Endothelial cell of umbilical vein (primary cell): ENCODE results near the gene AKNA. TPM values are rescaled to one million over a fixed set of nuclear protein-coding genes. Genes with fewer than 3 reads are reported as not detected.

ENCODE experiments used
- BruUV-seq: library from RNA; stranded (reverse); fragments of 400-500 nt; replicated peaks from 2 replicates; lab custom pipeline; 2021; lab: Mats Ljungman, UMichigan
- CTCF ChIA-PET: fragments of 300-600, 350-600 bp; sonication (Branson Sonifier 250); formaldehyde crosslinking; loops from one replicate; lab custom pipeline; 2021; ENCODE audit warnings: antibody characterized with exemption, inconsistent platforms; lab: Charles Lee
- POLR2A ChIA-PET: fragments of 300-600, 350-600 bp; sonication (Branson Sonifier 250); formaldehyde crosslinking; loops from one replicate; lab custom pipeline; 2021; ENCODE audit warnings: antibody characterized with exemption, inconsistent platforms; lab: Charles Lee
- DNase-seq: peaks from one replicate; pipeline ENCODE4 v3.0.0-alpha.2; 2011; ENCODE audit warnings: low read depth, low spot score
- FAIRE-seq: peaks from 2 replicates; lab custom pipeline; 2011; peaks lifted over from hg19 to GRCh38; lab: Jason Lieb, UNC
- H2AFZ ChIP-seq: 2 replicates; pipeline ENCODE4 v1.6.0; 2012; ENCODE audit warnings: low read depth, low read length, control low read depth, inconsistent platforms
- H3K27ac ChIP-seq: 2 replicates; pipeline ENCODE4 v1.5.1; 2011; ENCODE audit warnings: low read depth, mild to moderate bottlenecking, control low read depth, low read length, moderate library complexity; ENCODE audit not compliant: insufficient read depth
- H3K27me3 ChIP-seq, 2 experiments: 2 replicates each; pipeline versions ENCODE4 v1.6.0 to v1.6.1; 2011; ENCODE audit warnings: low read length in 2 of 2, mixed read lengths in 1 of 2; ENCODE audit not compliant: control insufficient read depth in 2 of 2, insufficient read depth in 2 of 2
- H3K36me3 ChIP-seq, 2 experiments: 2 replicates in 1 of 2; 3 replicates in 1 of 2; pipeline ENCODE4 v1.5.1; 2011; ENCODE audit warnings: low read length in 2 of 2, mild to moderate bottlenecking in 1 of 2, moderate library complexity in 1 of 2; ENCODE audit not compliant: control insufficient read depth in 2 of 2, insufficient read depth in 2 of 2; ENCODE audit errors: extremely low read depth in 1 of 2
- H3K4me1 ChIP-seq: 3 replicates; pipeline ENCODE4 v1.5.1; 2011; ENCODE audit warnings: mild to moderate bottlenecking, low read length; ENCODE audit not compliant: control insufficient read depth, insufficient read depth; ENCODE audit errors: extremely low read depth
- H3K4me2 ChIP-seq: 2 replicates; pipeline ENCODE4 v1.6.1; 2011; ENCODE audit warnings: low read length, control low read depth, mixed read lengths; ENCODE audit not compliant: insufficient read depth
- H3K4me3 ChIP-seq, 3 experiments: fragments of 200-600 bp in 1 of 3; sonication (generic), shearing (Covaris generic) in 1 of 3; replicated peaks in 1 of 3; 2 replicates each; pipeline ENCODE4 v1.5.1; 2011 to 2016; ENCODE audit warnings: control low read depth in 3 of 3, low read length in 3 of 3, mild to moderate bottlenecking in 2 of 3, inconsistent platforms in 1 of 3, low read depth in 1 of 3, moderate library complexity in 1 of 3; ENCODE audit not compliant: insufficient read depth in 1 of 3
- H3K79me2 ChIP-seq: 2 replicates; pipeline ENCODE4 v1.6.0; 2012; ENCODE audit warnings: low read length, inconsistent platforms; ENCODE audit not compliant: control insufficient read depth, insufficient read depth
- H3K9ac ChIP-seq: replicated peaks from 2 replicates; pipeline ENCODE3; 2011; ENCODE audit warnings: low read length, control low read depth; ENCODE audit not compliant: insufficient read depth; ENCODE audit errors: extremely low read depth
- H3K9me1 ChIP-seq: replicated peaks from 3 replicates; pipeline ENCODE4 v1.6.0; 2011; ENCODE audit warnings: mild to moderate bottlenecking, low read length; ENCODE audit not compliant: control insufficient read depth, insufficient read depth; ENCODE audit errors: extremely low read depth
- H3K9me3 ChIP-seq: replicated peaks from 2 replicates; pipeline ENCODE4 v1.5.1; 2012; ENCODE audit warnings: low read length, inconsistent platforms; ENCODE audit not compliant: control insufficient read depth, insufficient read depth
- H4K20me1 ChIP-seq: replicated peaks from 2 replicates; pipeline ENCODE3; 2011; ENCODE audit warnings: mild to moderate bottlenecking, low read length; ENCODE audit not compliant: control insufficient read depth, insufficient read depth; ENCODE audit errors: extremely low read depth
- EZH2 ChIP-seq: IDR thresholded peaks from 2 replicates; pipeline ENCODE4 v1.6.1; 2012; ENCODE audit warnings: borderline replicate concordance, low read depth, mild to moderate bottlenecking, moderate library complexity, low read length, inconsistent platforms; ENCODE audit not compliant: severe bottlenecking
- FOS ChIP-seq: IDR thresholded peaks from 2 replicates; pipeline ENCODE4 v1.6.1; 2011; ENCODE audit warnings: mild to moderate bottlenecking, low read length, moderate library complexity, borderline replicate concordance; ENCODE audit not compliant: insufficient read depth
- GATA2 ChIP-seq: IDR thresholded peaks from 2 replicates; pipeline ENCODE4 v1.7.0; 2011; ENCODE audit warnings: low read depth, mild to moderate bottlenecking, moderate library complexity, mixed read lengths, low read length; ENCODE audit not compliant: insufficient read length, insufficient read depth
- JUN ChIP-seq: IDR thresholded peaks from 2 replicates; pipeline ENCODE4 v1.6.1; 2011; ENCODE audit warnings: borderline replicate concordance, low read depth; ENCODE audit not compliant: insufficient read length, insufficient read depth
- MYC ChIP-seq: IDR thresholded peaks from one replicate; pipeline ENCODE4 v1.6.1; 2011; ENCODE audit warnings: mild to moderate bottlenecking, low read depth, low read length
- POLR2A ChIP-seq: IDR thresholded peaks from 2 replicates; pipeline ENCODE4 v1.6.1; 2012; ENCODE audit warnings: low read depth, mild to moderate bottlenecking, control low read depth, low read length
- POLR2AphosphoS5 ChIP-seq: IDR thresholded peaks from 2 replicates; pipeline ENCODE4 v1.6.1; 2012; ENCODE audit warnings: low read depth, mild to moderate bottlenecking, control low read depth, low read length, moderate library complexity; ENCODE audit not compliant: insufficient read depth
- dilution Hi-C: fragments of 300-500 bp; cut with MboI; formaldehyde crosslinking; loops from one replicate; pipeline ENCODE4 v1.15.0; 2019; ENCODE audit warnings: low sequenced_read_pairs; ENCODE audit not compliant: extremely low pct_ligation_motif_present
- intact Hi-C: fragments of 100-400 bp; cut with micrococcal nuclease; formaldehyde crosslinking; loops from one replicate; pipeline ENCODE4 v1.10.0; 2022
- polyA plus RNA-seq, 4 experiments: library from polyadenylated mRNA; depleted of rRNA in 3 of 4; stranded (reverse) in 3 of 4; unstranded in 1 of 4; fragments of >200 nt; gene quantifications; 2 replicates each; pipeline versions ENCODE4 v1.2.1 to v1.2.3, GENCODE V29; 2011 to 2012; ENCODE audit warnings: missing spikeins in 1 of 4
- total RNA-seq: library from RNA; stranded (reverse); gene quantifications from 2 replicates; pipeline ENCODE4 v1.2.3, GENCODE V29; 2021
- TF ChIP-seq, protein P1 (sequence below), 2 donors: IDR thresholded peaks; 1 replicate in 1 of 2; 2 replicates in 1 of 2; pipeline ENCODE4 v1.5.1; 2011; ENCODE audit warnings: low read length in 2 of 2, mild to moderate bottlenecking in 2 of 2, moderate library complexity in 2 of 2, control low read depth in 1 of 2, inconsistent platforms in 1 of 2, low read depth in 1 of 2; ENCODE audit not compliant: insufficient read depth in 1 of 2; ENCODE audit errors: extremely low read depth in 1 of 2
- TF ChIP-seq, protein P2 (sequence below): IDR thresholded peaks from 2 replicates; pipeline ENCODE4 v1.6.1; 2011; ENCODE audit not compliant: insufficient read depth, insufficient read length

Gene AKNA
- total and polyA plus RNA-seq, 2 donors (not counting 3 experiments of a cell fraction or from before 2014, with no cell fraction given), result 11.3 to 22.4 TPM

DNA sequence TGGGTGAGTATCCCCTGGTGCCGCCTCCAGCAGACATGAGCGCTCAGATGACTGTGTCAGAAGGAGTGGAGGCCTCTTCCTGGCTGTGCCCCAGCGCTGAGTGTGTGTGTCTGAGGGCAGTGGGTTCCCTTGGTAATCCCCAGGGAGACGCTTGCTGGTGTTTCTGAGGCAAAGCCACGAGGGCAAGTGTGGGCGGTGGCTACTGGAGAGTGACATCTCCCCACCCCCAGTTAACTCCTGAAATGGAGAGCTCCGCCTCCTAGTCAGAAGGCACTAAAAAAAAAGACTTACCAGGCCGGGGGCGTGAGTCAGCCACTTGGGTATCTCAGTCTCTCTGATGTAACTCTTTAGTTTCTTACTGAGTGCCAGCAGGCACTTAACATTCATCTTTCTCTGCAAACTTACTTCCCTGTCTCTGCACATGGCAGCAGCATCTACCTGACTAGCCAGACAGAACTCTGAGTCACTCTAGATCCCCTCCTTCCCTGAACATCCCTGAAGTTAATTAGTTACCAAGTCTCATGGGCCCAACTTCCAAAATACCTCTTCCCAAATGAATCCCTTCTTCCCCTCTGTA, 38.8 kb downstream of the AKNA start:
- dilution Hi-C loops (no loop called here), intact Hi-C loops (no loop called here)
- no peak overlapping the region for H2AFZ ChIP-seq
- no peaks in the 10 kb centered on the region for H3K9me3 ChIP-seq
- peaks cover 8 to 36% of the 10 kb centered on the region in 2 experiments for H3K36me3 ChIP-seq
- CTCF ChIA-PET, result interaction anchor here (0.7 to 1.1 kb wide), 3 partner anchors 52 to 266 kb away, joined by 3 read pairs; no protein-coding TSS in a partner anchor
- H3K79me2 ChIP-seq, result no peaks in the 10 kb centered on the region
- no peak overlapping the region for H3K9ac ChIP-seq
- H3K4me1 ChIP-seq, result no peaks in the 10 kb centered on the region
- no peak overlapping the region for H3K4me3 ChIP-seq
- no peaks in the 10 kb centered on the region for H3K9me1 ChIP-seq
- no TSS peak for BruUV-seq
- H3K4me2 ChIP-seq, result no peak overlapping the region
- TF ChIP-seq EZH2 (no peak), MYC (no peak), POLR2AphosphoS5 (no peak), FOS (no peak), JUN (no peak), POLR2A (no peak)
- POLR2A ChIA-PET, result no interaction called here
- H3K27me3 ChIP-seq, result no peaks in the 10 kb centered on the region
- FAIRE-seq (peak; percentile 15), DNase-seq (peak; percentile 52)
- H4K20me1 ChIP-seq, result no peaks in the 10 kb centered on the region
- no peak overlapping the region for H3K27ac ChIP-seq

DNA sequence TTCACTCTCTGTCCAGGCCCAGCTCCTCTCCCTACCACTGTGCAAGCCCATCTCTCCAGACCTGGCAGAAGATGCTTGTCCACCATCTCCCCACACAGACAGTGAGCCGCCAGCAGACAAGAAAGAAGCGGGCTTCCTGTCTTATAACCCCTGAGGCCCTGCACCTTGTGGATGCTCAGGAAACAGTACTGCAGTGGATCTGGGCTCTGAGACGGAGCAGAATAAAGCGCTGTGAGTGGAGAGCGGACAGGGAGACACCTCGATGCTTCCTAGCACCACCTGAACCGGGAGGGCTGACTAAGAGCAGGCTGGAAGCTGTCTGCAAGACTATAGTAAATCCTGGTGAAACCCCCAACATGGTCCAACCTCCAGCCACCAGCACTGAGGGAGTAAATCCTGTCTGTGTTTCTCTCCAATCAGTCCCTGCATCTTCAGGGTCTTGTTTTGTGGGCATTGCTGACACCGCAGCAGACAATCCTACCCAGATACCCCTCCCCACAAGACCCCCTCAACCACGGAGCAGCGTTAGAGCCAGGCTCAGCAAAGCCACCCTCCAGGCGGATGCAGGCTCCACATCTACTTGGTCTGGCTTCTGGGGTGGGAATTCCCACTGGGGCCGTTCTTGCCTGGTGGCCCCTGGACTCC, 39.4 kb downstream of the AKNA start:
- Histone ChIP-seq H3K36me3 (peaks cover 8 to 38% of the 10 kb centered on the region in 2 experiments), H3K4me2 (no peak overlapping the region), H3K4me1 (no peaks in the 10 kb centered on the region), H3K79me2 (no peaks in the 10 kb centered on the region), H3K27ac (no peak overlapping the region), H4K20me1 (no peaks in the 10 kb centered on the region), H3K9me1 (no peaks in the 10 kb centered on the region), H3K9me3 (no peaks in the 10 kb centered on the region), H2AFZ (no peak overlapping the region), H3K9ac (no peak overlapping the region), H3K4me3 (no peak overlapping the region), H3K27me3 (no peaks in the 10 kb centered on the region)
- CTCF ChIA-PET, result interaction anchor here (1.0 to 1.1 kb wide), 2 partner anchors 52 to 57 kb away, joined by 3 read pairs; no protein-coding TSS in a partner anchor
- POLR2A ChIA-PET, result no interaction called here
- TF ChIP-seq POLR2AphosphoS5 (no peak), POLR2A (no peak), MYC (no peak), EZH2 (no peak), FOS (no peak), JUN (no peak), GATA2 (no peak)
- TF ChIP-seq, protein P1, sequence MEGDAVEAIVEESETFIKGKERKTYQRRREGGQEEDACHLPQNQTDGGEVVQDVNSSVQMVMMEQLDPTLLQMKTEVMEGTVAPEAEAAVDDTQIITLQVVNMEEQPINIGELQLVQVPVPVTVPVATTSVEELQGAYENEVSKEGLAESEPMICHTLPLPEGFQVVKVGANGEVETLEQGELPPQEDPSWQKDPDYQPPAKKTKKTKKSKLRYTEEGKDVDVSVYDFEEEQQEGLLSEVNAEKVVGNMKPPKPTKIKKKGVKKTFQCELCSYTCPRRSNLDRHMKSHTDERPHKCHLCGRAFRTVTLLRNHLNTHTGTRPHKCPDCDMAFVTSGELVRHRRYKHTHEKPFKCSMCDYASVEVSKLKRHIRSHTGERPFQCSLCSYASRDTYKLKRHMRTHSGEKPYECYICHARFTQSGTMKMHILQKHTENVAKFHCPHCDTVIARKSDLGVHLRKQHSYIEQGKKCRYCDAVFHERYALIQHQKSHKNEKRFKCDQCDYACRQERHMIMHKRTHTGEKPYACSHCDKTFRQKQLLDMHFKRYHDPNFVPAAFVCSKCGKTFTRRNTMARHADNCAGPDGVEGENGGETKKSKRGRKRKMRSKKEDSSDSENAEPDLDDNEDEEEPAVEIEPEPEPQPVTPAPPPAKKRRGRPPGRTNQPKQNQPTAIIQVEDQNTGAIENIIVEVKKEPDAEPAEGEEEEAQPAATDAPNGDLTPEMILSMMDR (IDR thresholded peaks at IDR 0.05; ENCODE audit: extremely low read depth in 1 of 2, insufficient read depth in 1 of 2, low read depth in 1 of 2, low read length in 2 of 2), result no peak
- TF ChIP-seq, protein P2, sequence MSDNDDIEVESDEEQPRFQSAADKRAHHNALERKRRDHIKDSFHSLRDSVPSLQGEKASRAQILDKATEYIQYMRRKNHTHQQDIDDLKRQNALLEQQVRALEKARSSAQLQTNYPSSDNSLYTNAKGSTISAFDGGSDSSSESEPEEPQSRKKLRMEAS, result no peak
- dilution Hi-C loops (no loop called here), intact Hi-C loops (no loop called here)
- no TSS peak for BruUV-seq
- FAIRE-seq, result no peak
- DNase-seq, result no peak
